Coronary artery (tissue), 2 donors: ENCODE results near the gene MAGOH.

Experiments used
- DNase-seq: peaks from one replicate; pipeline ENCODE4 v3.0.0-alpha.2; 2017; ENCODE audit warnings: low spot score
- H3K27ac ChIP-seq, 2 donors: fragments of 200-600 bp; sonication (generic); one replicate each; pipeline ENCODE4 v1.5.1; 2016 to 2019
- H3K4me3 ChIP-seq: fragments of 200-600 bp; sonication (generic); 2 replicates; pipeline ENCODE4 v1.5.1; 2016; ENCODE audit warnings: mild to moderate bottlenecking, moderate library complexity
- TF ChIP-seq, protein P1 (sequence below): fragments of 200-600 bp; sonication (generic); IDR thresholded peaks from one replicate; pipeline ENCODE4 v1.5.1; 2019; ENCODE audit warnings: antibody characterized with exemption

Gene MAGOH

DNA sequence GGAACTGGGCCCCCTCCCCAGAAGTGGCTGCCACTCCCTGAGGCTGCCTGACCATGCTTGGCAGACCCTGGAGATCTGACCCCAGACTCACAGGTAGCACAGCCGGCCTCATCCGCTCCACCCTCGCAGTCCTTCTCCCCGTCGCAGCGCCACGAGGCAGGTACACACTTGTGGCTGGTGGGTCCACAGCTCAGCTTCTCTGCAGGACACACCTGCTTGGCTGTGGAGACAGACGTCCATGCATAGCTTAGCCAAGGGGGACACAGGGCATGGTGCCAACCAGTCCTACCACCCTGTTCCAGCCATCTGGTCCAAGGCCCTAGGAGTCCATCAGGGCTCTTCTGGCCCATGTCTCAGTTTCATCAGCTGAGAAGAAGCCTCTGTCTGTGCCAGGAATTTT is 42.2 kb upstream of the MAGOH start:
- DNase-seq, result no peak
- no peak overlapping the region for H3K27ac ChIP-seq
- TF ChIP-seq, protein P1, sequence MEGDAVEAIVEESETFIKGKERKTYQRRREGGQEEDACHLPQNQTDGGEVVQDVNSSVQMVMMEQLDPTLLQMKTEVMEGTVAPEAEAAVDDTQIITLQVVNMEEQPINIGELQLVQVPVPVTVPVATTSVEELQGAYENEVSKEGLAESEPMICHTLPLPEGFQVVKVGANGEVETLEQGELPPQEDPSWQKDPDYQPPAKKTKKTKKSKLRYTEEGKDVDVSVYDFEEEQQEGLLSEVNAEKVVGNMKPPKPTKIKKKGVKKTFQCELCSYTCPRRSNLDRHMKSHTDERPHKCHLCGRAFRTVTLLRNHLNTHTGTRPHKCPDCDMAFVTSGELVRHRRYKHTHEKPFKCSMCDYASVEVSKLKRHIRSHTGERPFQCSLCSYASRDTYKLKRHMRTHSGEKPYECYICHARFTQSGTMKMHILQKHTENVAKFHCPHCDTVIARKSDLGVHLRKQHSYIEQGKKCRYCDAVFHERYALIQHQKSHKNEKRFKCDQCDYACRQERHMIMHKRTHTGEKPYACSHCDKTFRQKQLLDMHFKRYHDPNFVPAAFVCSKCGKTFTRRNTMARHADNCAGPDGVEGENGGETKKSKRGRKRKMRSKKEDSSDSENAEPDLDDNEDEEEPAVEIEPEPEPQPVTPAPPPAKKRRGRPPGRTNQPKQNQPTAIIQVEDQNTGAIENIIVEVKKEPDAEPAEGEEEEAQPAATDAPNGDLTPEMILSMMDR, result no peak
- H3K4me3 ChIP-seq, result no peak overlapping the region

DNA sequence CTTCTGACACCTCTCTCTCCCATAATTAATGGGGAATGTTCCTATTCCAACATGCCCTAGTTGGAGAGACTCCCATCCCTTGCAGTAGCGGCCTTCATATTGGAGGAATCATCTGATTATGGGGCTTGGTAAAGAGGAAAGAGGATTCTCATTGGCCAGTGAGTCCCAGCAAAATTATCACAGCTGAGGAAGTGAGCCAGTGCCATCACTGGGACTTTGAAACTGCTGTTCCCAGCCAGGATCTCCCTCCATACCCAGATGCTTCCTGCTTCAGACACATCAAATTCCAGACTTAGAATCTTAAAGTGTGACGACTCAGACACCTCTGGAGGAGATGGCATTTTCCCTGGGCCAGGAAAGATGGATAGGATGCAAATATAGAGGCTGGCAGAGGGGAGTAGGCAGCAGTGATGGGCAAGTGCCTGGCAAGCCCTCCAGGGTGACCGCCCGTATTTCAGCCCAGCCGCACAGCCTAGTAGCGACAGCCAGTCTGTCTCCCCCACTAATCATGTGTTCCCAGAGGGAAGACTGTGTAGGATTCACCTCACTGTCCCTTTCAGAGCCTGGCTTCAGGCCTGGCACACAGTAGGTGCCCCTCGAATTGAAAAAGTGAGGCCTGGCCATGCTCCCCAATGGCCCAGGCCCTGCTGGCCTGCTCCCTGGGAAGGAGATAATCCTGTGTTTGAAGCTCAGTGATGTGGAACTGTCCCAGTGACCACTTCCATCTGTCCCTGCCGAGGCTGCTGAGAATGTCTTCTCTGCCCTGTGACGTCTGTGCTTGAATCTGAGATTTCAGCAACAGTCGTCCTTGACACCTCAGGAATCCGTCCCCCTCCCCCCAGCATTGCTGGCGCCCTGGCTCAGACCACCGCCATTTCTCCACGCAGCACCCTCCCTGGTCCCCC is 41.2 kb upstream of the MAGOH start:
- Histone ChIP-seq H3K27ac (no peak overlapping the region), H3K4me3 (no peak overlapping the region)
- no peak for DNase-seq
- TF ChIP-seq, protein P1, result no peak

DNA sequence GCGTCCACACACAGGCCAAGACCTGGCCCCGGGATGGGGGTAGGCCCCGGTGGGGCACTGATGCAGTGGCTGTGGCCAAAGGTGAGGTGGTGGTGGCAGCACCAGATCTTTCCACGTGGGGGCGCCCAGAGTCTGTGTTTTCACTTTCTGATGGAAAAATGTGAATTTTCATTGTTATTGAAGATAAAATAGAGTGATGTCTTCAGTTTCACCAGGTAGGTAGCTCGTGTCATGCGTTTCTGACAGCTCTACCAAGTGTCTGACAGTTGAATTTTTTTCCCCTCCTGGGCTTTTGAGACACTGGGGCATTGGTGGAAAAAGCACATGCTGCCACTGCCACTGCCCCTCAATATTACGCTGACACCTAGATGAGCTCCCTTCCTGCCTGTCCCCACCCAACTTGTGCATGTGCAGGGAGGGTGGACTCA is 40.0 kb upstream of the MAGOH start:
- no peak overlapping the region for H3K4me3 ChIP-seq
- DNase-seq, result no peak
- TF ChIP-seq, protein P1, result peak; percentile 78
- no peak overlapping the region for H3K27ac ChIP-seq

DNA sequence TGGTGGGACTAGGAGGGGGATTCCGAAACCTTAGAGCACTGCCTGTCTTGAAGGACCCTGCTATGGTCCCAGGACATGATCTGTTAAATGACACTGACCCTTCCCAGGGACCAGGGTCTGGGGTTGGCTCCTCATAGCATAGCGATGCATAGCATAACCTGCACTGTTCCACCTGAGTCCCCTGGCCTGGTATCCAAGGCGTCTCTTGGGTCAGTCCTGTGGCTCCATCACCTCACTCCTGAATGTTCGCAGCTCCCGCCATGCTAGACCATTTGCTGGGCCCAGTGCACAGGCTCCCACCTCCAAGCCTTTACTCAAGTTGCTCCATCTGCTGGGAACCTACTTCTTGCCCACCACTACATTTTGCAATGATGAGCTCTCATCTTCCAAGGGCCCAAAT is 39.0 kb upstream of the MAGOH start:
- TF ChIP-seq, protein P1, result no peak
- Histone ChIP-seq H3K27ac (no peak overlapping the region), H3K4me3 (no peak overlapping the region)
- DNase-seq, result no peak

DNA sequence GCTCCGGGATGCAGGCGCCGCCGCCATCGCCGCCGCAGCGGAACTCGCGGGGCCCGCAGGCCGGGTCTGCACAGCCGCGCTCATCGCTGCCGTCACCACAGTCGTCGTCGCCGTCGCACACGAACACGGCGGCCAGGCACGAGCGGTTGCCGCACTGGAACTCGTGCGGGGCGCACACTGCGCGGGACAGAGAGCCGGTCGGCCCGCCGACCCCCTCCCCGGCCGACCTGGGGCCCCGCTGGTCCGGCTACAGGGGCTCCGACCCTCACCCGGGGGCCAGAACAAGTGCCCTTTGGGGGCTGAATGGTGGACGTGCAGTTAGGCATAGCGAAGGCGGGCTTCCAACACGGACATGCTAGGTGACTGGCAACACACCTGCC is 38.6 kb upstream of the MAGOH start:
- no peak overlapping the region for H3K27ac ChIP-seq
- H3K4me3 ChIP-seq, result no peak overlapping the region
- no peak for DNase-seq
- TF ChIP-seq, protein P1, result no peak

DNA sequence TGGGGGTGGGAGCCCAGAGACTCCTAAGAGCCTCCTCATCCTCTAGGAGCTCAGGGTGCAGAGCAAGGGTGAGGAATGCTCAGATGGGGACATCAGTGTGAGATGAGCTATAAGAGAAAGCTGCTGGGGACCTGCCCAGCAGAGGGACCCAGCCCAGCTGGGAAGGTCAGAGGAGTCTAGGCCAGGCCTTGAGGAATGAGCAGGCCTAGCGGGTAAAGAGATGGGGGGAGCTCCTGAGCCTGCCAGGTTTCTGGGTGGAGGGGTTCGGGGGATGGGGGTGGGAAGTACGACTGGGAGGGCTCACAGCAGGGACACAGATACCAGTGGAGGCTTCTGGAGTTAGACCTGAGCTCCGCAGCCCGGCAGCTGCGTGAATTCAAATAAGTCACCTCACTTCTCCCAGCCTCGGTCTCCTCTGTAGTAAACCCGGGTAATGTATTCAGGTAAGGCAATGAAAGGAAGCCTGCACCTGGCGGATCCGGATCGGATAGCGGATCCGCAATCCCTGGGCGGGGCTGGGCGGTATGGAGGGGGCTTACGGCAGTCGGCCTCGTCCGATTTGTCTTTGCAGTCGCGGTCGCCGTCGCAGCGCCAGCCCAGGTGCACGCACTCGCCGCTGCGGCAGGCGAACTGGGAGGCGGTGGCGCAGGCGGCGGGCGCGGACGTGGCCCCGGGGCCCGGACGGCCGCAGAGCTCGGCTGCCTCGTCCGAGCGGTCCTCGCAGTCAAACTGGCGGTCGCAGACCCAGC is 38.0 kb upstream of the MAGOH start:
- no peak overlapping the region for H3K27ac ChIP-seq
- TF ChIP-seq, protein P1, result no peak
- DNase-seq, result no peak
- no peak overlapping the region for H3K4me3 ChIP-seq
